GM18870 (cell line): Measurements from ENCODE around the gene DDX10.

Experiments used
- ATAC-seq: cut with Tn5 transposase; IDR thresholded peaks from one replicate; pipeline ENCODE4 v1.9.1; 2021; ENCODE audit warnings: moderate library complexity; ENCODE audit not compliant: unreplicated experiment

Gene DDX10

DNA sequence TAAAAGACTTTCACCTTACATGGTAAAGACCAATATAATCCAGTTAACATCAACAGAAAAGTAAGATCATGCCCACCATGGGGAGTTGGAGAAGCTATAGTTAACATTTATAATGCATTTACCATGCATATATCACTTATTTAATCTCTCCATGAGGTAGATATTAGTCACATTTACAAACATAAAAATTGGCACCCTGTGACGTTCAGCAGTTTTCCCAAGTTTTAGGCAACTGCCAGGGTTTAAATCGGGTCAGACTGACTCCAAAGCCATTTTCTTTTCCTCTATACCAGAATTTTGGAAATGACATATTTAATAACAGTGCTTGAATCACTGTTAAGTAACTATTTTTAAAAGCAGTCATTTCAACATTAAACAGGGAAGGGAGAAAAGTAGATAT lies 266.3 kb downstream of the DDX10 start:
- no peak for ATAC-seq

DNA sequence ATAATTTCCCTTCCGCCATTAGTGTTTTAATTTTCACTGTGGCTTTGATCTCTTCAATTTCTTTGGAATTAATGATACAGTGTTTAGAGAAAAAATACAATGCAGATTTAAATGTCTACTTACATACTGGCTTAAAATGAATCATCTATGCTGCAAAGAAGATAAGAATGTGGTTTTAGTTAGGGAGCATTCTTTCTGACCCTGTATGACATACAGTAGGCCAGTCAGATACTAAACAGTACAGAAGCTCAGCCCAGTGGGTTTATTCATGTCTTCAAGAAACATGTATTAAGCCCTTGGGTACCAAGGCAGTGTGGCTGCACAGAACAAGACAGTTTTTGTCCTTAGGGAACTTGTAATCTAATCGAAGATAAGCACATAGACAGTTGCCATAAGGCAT lies 268.8 kb downstream of the DDX10 start:
- ATAC-seq, result no peak

DNA sequence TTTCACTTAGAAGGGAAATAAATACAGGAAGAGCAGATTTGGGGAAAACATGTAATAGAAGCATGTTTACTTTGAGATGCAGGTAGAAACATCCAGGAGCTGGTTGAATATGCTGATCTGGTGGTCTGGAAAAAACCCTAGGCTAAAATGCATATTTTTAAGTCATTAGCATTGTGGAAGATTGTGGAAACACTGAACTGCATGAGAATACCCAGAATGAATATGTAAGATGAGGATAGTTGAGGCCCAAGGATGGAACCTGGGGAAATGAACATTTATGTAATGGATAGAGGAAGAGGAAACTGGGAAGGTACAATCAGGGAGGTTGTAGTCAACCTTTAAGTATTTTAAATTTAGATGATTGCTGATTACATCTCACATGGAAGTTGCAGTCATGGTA lies 269.4 kb downstream of the DDX10 start:
- no peak for ATAC-seq

DNA sequence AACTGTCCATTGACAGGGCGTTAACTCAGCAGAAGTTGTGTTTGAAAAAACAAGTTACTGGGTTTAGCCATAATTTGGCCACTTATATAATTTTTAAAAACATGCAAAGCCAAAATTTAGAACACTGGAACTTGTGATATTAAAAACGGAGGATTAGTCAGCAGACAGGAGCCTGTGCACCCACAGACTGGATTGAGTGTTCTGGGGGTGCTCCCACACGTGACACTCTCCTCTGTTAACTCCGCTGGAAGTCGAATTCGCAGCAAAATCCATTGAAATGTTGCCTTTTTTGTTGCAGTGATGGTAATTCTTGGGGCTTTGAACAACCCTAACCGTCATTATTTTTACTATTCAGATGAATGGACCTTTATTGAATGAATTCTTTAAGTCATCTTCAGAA lies 269.8 kb downstream of the DDX10 start:
- no peak for ATAC-seq

DNA sequence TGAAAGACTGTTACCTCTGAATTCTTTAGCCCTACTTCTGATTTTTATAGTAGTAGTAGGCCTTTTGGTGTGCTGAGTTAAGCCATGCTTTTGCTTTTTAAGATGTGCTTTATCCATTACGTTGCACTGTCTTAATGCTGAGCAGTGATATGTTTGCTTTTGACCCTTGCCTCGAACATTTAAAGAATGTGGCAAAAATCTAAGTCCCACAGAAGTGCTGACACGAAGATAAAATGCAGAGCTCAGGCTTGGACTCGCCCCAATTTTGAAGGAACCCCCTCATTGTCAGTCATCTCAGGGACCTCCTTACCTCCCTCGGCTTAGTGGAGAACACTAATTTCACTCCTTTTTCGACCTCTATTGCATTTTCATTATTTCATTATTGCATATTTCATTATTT lies 272.9 kb downstream of the DDX10 start:
- ATAC-seq, result no peak

DNA sequence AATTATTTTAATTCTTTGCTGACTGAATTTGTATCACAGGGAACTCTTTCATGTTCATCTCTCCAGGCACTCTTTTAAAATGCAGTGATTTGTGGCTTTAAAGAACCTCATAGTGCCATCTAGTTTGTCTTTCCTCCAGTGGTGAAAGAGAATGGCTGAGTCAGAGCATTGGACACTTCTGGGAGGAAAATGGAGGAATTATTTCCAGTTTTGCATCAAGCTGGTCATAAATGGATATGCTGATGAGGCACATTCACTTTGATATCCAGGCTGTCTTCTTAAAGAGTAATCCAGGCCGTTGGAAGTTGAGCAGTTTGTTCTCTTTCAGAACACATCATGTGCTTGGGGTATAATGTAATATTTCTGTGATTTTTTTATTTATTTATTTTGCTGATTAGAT lies 273.7 kb downstream of the DDX10 start:
- ATAC-seq, result no peak

DNA sequence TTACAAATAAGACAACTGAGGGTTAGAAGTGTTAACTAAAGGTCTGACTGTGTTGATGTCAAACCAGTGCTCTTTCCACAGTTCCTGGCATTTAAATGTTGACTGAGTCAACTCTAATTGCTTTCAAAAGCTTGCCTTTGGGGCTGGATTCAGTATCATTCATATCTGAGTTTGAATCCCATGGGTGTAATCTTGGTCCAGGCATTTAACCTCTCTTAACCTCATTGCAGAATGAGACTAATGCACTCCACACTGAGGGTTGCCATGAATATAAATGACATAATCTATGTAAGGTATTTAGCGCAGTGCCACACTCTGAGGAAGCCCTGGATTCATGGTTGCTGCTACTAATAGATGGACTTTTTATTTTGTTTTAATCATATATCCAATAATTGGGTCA lies 274.3 kb downstream of the DDX10 start:
- ATAC-seq, result no peak

DNA sequence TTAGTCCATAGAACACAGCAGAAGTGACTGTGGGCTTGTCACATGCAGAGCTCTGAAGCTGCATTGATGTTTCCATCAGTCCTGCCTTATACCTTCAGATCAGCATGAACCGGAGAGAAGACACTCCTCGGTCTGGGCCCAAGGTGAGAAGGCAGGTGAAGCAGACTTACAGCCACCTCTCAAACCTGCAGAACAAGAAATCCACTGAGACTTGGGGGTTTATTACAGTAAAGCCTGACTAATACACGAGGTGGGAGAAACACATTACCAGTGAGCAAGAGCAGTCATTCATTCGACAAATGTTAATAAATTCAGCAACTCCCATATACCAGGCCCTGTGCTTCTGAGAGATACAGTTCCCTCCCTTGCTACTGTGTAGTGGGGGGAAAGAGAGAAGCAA lies 279.0 kb downstream of the DDX10 start:
- no peak for ATAC-seq

DNA sequence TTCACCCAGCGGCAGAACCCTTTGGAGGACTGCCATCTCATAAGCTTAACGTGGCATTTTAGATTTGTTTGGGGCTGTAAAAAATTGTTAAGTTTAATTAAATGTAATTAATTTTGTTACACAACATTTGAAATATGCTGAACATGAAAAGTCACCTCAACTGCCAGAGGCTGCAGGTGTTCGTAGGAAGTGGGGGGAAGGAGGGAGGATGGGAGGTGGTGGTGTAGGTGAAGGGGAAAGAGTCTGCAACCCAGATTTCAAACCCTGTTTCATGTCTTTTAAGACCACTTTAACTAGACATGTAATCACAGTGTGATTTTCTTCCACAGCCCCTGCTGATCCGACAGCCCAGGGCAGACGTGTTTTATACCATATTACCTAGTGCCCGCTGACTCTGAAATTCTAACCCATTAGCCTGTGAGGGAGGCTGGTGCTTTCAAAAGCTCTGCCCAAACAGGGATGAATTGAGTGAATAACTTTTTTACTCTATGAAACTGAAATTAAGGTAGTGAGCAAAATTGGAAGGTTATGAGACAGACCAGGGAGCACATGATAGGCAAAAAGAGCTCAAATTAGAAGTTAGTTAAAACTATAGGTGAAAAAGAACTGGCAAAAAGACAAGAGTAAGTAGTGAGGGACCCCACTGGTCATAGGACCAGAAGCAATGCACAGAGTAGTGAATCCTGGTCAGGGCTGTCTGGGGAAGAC lies 279.8 kb downstream of the DDX10 start:
- no peak for ATAC-seq

DNA sequence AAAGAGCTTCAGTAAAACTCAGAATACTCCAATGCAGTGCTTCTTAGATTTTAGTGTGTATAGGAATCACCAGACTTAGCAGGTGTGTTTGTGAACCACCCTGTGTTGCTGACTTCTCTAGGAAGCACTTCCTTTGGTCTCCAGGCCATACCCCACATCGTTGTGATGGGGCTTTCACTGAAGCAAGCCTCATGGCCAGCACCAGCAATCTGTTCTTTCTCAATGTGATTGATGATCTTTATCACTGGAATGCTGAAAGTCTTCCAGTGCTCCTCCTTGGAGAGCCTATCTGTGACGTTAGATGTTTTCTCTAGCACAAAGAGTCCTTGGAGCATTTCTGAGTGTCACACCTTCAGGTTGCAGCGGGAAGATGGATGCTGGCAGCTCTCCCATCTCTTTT lies 280.5 kb downstream of the DDX10 start:
- ATAC-seq, result no peak

DNA sequence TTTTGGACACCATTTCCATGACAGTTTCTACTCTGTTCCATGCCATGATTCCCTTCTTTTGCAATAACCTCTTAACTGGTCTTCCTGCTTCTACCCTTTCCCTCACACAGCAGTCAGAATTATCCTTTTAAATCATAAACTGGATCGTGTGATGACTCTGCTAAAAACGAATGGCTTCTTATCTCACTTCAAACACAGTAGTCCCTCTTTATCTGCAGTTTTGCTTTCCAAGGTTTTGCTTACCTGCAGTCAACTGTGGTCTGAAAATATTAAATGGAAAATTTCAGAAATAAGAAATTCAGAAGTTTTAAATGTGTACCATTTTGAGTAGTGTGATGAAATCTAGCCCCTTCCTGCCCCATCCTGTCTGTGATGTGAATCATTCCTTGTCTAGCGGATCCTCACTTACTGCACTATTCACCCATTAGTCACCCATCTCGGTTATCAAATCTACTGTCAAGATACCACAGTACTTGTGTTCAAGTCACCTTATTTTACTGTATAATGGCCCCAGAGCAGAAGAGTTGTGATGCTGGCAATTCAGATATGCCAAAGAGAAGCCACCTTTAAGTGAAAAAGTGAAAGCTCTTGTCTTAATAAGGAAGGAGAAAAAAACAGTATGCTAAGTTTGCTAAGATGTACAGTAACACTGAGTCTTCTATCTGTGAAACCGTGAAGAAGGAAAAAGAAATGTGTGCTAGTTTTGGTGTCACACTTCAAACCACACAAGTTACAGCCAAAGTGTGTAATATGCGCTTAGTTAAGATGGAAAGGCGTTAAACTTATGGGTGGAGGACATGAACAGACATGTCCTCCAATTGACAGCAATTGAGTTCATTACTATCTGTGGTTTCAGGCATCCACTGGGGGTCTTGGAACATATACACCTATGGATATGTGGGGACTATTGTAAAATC lies 283.0 kb downstream of the DDX10 start:
- ATAC-seq, result no peak

DNA sequence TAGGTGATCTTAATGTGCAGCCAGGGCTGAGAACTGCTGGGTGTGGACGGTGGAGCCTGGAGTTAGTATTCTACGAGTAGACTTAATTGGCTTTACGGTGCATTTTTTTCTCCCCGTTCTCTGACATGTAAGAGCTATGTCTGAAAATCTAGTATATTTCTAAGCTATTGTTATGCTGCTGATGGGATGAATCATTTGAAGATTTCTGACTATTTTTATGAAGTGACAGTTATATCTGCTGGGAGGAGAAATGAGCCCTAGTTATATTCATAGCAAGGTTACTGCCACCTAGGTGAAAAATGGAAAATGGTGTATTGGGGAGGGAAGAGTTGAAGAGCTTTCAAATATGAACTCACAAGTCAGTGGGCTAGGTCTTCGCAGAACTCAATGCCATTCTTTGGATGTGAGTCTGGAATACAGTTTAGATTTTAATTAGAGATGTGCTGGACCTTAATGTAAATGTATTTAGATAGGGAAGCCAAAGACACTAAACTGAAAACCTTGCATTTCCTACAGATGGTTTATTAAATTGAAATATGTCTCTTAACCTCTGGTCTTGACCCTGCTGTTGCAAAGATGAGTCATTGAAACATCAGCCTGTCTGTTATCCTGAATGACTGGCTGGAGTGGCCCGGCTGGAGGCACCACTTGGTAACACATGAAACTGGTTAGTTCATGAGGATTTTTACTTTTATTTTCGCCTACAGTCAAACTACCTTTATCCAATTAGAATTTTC lies 293.7 kb downstream of the DDX10 start:
- ATAC-seq, result peak; percentile 84

DNA sequence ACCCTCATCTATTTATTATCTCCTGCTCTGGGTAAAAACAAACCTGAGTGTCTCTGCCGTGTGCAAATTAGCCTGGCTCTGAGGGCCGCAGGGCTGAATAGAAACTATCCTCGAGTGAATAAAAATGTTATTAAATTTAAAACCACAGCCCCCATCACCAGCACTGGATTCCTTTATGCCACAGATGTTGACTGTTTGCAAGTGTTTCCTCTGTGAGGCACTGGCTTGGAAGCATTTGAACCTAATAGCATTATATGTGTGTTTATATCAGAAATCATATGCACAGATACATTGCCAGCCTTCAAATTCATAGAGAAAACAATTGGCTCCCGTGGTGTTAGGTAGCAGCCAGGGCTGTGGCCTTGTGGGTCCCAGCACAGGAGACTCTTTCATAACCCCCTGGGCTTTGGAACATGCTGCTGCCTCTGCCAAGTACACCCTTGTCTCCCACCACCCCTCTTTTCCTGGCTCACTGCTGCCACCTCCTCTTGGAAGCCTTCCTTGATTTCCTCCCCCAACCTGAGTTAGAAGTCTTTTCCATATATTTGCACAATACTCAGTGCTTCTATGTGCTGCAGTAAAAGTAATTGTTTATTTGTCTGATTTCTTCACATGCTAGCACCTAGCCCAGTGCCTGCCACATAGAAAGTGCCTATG lies 294.4 kb downstream of the DDX10 start:
- ATAC-seq, result no peak

DNA sequence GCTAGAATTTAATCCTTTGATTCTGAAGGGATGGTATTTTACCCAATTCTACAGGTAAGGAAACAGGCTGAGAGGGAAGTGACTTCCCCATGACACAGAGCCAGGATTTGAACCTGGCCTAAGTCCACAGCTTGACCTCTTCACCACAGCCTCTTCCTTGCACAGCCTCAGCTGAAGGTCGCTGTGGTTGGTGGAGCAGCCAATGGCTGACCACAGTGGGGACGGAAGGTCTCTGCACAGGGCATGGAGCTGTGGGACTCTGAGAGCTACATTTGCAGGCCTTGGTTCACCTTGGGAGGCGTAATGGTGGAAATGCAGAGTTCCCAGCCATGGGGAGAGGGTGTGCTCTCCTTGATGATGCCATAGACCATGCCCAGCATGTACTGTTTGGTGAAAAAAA lies 295.0 kb downstream of the DDX10 start:
- no peak for ATAC-seq

DNA sequence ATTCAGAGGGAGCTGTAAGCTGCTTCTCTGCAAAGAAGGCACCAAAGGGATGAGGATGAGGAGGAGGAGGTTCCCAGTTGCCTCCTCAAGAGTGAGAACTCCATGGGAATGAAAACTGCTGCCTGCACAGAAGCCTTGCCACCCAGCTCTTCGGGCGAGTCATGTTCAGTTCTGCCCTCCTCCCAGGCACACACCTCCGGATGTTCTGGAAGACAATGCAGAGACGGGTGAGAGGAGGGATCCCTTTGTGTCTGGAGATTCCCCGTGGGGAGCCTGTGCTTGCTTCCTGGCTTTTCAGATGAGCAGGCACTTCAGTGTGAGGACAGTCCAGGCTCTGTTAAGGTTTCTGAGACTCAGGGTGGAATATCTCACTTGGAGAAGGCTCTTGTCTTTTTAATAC lies 295.6 kb downstream of the DDX10 start:
- ATAC-seq, result no peak

DNA sequence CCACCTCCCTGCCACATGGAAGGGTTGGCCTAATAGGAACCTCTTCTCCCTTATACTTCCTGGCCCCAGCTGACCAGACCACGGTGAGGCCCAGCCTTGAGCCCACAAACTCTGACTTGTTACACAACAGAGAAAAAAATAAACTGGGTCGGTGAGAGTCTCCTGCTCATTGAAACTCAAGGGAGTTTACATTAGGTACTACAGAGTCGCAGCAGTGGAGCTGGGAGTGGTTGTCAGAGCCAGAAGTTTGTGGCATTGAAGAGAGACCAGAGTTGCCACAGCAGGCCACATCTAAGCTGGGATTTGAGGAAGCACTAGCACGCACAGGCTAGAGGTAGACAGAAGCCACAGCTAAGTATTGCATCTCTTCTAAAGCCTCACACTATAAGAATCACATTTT lies 296.2 kb downstream of the DDX10 start:
- ATAC-seq, result no peak

DNA sequence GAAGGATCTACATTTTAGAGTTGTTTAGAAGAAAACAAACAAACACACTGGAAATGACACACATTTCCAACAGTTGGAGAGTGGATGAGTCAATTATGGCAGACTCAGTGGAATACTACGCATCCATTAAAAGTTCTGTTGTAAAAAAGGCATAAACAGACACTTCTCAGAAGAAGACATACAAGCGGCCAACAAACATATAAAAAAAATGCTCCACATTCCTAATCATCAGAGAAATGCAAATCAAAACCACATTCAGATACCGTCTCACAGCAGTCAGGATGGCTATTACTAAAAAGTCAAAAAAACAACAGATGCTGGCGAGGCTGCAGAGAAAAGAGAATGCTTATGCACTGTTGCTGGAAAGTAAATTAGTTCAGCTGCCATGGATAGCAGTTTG lies 298.2 kb downstream of the DDX10 start:
- ATAC-seq, result no peak

DNA sequence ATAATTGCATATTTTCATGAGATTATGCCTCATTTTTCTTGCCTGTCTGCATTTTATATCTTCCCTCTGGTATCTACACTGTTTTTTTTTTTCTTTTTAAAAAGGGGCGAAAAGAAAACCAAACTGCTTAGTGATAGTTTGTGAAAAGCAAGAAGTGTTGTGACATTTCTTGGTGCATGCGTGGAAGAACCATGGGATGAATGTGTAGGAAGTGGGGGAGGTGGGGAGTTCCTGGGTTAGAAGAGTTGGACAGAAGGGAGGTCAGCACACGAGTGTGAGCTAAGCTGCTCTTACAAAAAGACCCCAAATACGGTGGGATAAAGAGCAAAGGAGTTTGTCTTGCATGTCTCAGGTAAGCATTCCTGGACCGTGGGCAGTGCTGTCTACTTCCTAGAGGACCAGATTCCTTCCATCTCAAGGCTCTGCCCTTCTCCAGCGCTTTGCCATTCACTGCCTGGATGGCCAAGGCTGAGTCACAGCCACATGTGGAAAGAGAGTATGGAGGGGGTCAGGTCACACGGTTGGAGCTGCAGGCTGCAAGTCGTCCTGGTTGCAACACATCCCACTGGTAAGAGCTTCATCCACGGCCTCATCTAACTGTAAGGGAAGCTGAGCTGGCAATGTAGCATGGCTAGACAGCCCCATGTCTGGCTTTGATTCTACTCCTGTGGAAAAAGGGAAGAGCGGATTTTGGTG lies 300.6 kb downstream of the DDX10 start:
- ATAC-seq, result no peak

DNA sequence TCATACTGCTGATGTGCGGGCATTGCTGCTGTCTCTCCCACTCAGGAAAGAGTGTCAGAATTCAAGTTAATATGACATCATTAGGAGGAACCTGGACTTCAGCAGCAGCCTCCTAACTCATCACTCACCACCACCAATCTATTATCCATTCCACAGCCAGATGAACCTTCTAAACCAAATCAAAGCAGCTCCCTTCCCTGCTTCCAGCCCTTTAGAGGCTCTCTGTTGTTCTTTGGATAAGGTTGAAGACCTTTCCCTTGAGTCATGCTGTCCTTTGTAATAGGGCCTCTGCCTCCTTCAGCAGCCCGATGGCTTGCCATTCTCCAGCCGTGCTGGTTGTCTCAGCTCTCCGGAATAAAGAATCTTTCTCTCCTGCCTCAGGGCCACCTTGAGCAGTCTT lies 301.3 kb downstream of the DDX10 start:
- no peak for ATAC-seq

DNA sequence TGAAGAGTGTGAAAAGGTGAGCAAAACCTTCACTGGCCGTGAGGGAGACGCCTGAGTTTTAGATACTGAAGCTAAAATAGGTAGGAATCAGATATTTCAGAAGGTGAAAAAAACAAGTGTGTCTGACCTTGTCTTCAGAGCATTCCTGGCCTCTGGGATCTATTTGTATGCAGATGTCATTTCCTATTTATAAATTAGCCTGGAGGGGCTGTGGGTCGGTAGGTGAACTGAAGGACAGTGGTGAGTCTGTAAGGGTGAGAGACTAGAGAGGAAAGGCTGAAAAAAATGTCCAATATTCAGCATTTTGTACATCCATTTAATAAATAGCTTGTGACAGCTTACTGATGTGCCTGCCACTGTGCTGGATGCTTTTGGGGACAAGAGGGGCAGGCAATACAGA lies 302.1 kb downstream of the DDX10 start:
- ATAC-seq, result no peak

DNA sequence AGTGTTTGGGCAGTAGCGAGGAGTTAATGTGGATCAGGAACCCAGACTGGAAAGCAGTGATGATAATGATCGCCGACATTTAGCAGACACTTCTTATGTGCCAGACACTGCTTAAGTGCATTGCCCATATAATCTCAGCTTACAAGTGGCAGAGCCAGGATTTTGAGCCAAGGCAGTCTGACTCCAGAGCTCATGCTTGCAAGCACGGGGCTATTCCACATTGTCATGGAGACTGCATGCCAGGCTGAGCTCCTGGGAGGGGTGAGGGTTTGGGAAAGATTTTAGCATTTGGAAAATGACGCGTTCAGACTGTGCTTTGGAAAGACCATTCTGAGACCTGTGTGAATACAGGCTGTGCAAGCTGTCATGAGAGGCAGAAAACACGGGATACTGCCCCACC lies 302.7 kb downstream of the DDX10 start:
- ATAC-seq, result no peak
